Esophagus (tissue), 2 donors: ENCODE measurements around the gene C1orf174. TPM values are rescaled to one million over a fixed set of nuclear protein-coding genes. Genes with fewer than 3 reads are reported as not detected.
A peak's percentile ranks its signal among the peaks of the same experiment; 100 is the strongest.

ENCODE experiments used
- H3K27ac ChIP-seq, 2 donors: one replicate each; pipeline ENCODE4 v1.5.1; 2013; ENCODE audit warnings: low read depth in 2 of 2, mild to moderate bottlenecking in 2 of 2, inconsistent platforms in 1 of 2, low read length in 1 of 2, moderate library complexity in 1 of 2
- H3K27me3 ChIP-seq, 2 donors: one replicate each; pipeline ENCODE4 v1.6.1; 2013; ENCODE audit warnings: low read length in 2 of 2, control low read depth in 1 of 2, mild to moderate bottlenecking in 1 of 2; ENCODE audit not compliant: insufficient read depth in 2 of 2, control insufficient read depth in 1 of 2
- H3K36me3 ChIP-seq, 2 donors: one replicate each; pipeline ENCODE4 v1.6.1; 2013; ENCODE audit warnings: low read length in 1 of 2; ENCODE audit not compliant: control insufficient read depth in 2 of 2, insufficient read depth in 2 of 2
- H3K4me1 ChIP-seq, 2 donors: one replicate each; pipeline ENCODE4 v1.6.1; 2013; ENCODE audit warnings: low read length in 1 of 2; ENCODE audit not compliant: control insufficient read depth in 2 of 2, insufficient read depth in 2 of 2
- H3K4me3 ChIP-seq, 2 donors: one replicate each; pipeline ENCODE4 v1.5.1; 2013; ENCODE audit warnings: low read length in 2 of 2, mild to moderate bottlenecking in 2 of 2, low read depth in 1 of 2, moderate library complexity in 1 of 2
- H3K9me3 ChIP-seq, 2 donors: one replicate each; pipeline ENCODE4 v1.6.1; 2013; ENCODE audit warnings: mild to moderate bottlenecking in 2 of 2, low read depth in 1 of 2, low read length in 1 of 2, moderate library complexity in 1 of 2; ENCODE audit not compliant: control insufficient read depth in 2 of 2, insufficient read depth in 1 of 2
- WGBS, 2 donors: extraction: QIAGEN DNeasy Blood & Tissue Kit; methylation state at CpG; one replicate each; pipeline ENCODE4 v1.1.7; 2013; 5-methylcytosine and 5-hydroxymethylcytosine counted together
- polyA plus RNA-seq, 2 donors: library from polyadenylated mRNA; stranded (reverse); fragments of 200-250 nt; gene quantifications; one replicate each; pipeline ENCODE4 v1.2.3, GENCODE V29; 2013
- donor health status: healthy with polysubstance abuse.
- donor health status: Bipolar disorder and iron deficiency.

C1orf174 gene
- polyA plus RNA-seq, 2 donors = 10.7 to 11.6 TPM

- peaks cover 0 to 3% of the 10 kb centered on the region in 2 donors for H3K9me3 ChIP-seq
- H3K4me1 ChIP-seq = no peaks in the 10 kb centered on the region
- WGBS, 2 donors = 79 to 80% methylated on average over 15 to 18 of the region's 18 CpGs
- no peak overlapping the region for H3K27ac ChIP-seq
- peaks cover 5 to 22% of the 10 kb centered on the region in 2 donors for H3K36me3 ChIP-seq
- H3K4me3 ChIP-seq = no peak overlapping the region
- no peaks in the 10 kb centered on the region for H3K27me3 ChIP-seq
Measured at GRCh38 chr1:3865606-3866160, 34.4 kb downstream of the C1orf174 start.

DNA sequence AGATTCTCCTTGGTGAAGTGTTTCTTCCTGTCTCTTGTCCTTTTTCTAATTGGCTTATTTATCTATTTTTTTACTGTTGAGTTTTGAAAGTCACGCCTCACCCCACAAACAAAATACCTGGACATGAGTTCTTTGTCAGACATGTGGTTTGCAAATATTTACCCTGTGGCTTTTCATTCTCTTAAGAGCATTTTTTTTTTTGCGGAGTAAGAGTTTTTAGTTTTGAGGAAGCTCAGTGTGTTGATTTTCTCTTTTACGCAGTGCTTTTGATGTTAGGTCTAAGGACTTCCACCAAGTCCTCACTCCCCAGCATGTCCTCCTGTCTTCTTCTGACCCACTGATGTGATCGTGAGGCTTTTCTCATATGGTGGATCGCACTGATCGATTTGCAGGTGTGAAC is 35.2 kb downstream of the C1orf174 start:
- H3K4me1 ChIP-seq = no peaks in the 10 kb centered on the region
- H3K36me3 ChIP-seq = peaks cover 0 to 15% of the 10 kb centered on the region in 2 donors
- H3K27ac ChIP-seq = no peak overlapping the region
- 88 to 89% methylated on average over 6 of the region's 6 CpGs for WGBS, 2 donors
- H3K4me3 ChIP-seq = no peak overlapping the region
- no peaks in the 10 kb centered on the region for H3K27me3 ChIP-seq
- peaks cover 0 to 3% of the 10 kb centered on the region in 2 donors for H3K9me3 ChIP-seq

- Histone ChIP-seq H3K27ac (no peak overlapping the region), H3K36me3 (peaks cover 0 to 11% of the 10 kb centered on the region in 2 donors), H3K9me3 (peaks cover 0 to under 1% of the 10 kb centered on the region in 2 donors), H3K4me3 (no peak overlapping the region), H3K27me3 (no peaks in the 10 kb centered on the region), H3K4me1 (peaks cover 0 to 3% of the 10 kb centered on the region in 2 donors)
- 82 to 83% methylated on average over 12 of the region's 12 CpGs for WGBS, 2 donors
Measured at GRCh38 chr1:3863231-3863935, 36.7 kb downstream of the C1orf174 start.

- H3K36me3 ChIP-seq = no peaks in the 10 kb centered on the region
- peaks cover 3 to 10% of the 10 kb centered on the region in 2 donors for H3K4me1 ChIP-seq
- 55 to 68% methylated on average over 34 of the region's 34 CpGs for WGBS, 2 donors
- no peak overlapping the region for H3K27ac ChIP-seq
- no peaks in the 10 kb centered on the region for H3K9me3 ChIP-seq
- H3K27me3 ChIP-seq = no peaks in the 10 kb centered on the region
- peak overlapping the region in 1 of 2 donors; percentile 86 for H3K4me3 ChIP-seq
Measured at GRCh38 chr1:3858231-3858981, 41.7 kb downstream of the C1orf174 start.

DNA sequence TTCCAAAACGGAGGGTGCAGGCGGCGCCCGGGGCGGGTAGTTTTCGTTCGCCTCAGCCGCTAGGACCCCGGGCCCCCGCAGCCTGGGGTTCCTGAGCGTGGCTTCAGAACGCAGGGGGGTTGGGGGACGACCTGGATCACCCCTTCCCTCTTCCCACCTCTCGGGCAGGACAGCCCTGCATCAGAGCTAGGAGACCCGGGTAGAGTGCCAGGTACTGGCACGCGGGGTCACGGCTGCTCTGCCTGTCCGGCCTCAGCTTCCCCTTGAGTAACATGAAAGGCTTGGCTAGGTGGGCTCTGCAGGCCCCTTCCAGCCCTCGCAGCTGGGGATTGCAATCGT is 42.3 kb downstream of the C1orf174 start:
- WGBS, 2 donors = 7 to 8% methylated on average over 18 to 21 of the region's 21 CpGs
- no peaks in the 10 kb centered on the region for H3K36me3 ChIP-seq
- peak overlapping the region; percentile 78 to 91 for H3K27ac ChIP-seq
- H3K4me3 ChIP-seq = peak overlapping the region; percentile 63 to 86
- peaks cover 3 to 10% of the 10 kb centered on the region in 2 donors for H3K4me1 ChIP-seq
- H3K9me3 ChIP-seq = no peaks in the 10 kb centered on the region
- H3K27me3 ChIP-seq = no peaks in the 10 kb centered on the region

GRCh38 chr1:3856923-3857790 is 42.9 kb downstream of the C1orf174 start, which contains the start of the genes CEP104 and DFFB:
CEP104 (minus strand) TSS chr1:3857211; CDS start chr1:3852407, 4,804 bp downstream.
DFFB (plus strand) TSS chr1:3857476; CDS start chr1:3857604, 128 bp downstream.
- Histone ChIP-seq H3K27me3 (no peaks in the 10 kb centered on the region), H3K4me3 (peak within 1 kb of the TSS; percentile 63 to 86), H3K9me3 (no peaks in the 10 kb centered on the region), H3K4me1 (peaks cover 3 to 10% of the 10 kb centered on the region in 2 donors), H3K27ac (peak within 1 kb of the TSS; percentile 78 to 91), H3K36me3 (no peaks in the 10 kb centered on the region)
- WGBS, 2 donors = 0% methylated on average over 67 to 73 of the region's 73 CpGs

GRCh38 chr1:3852711-3853485 is 47.2 kb downstream of the C1orf174 start:
- no peak overlapping the region for H3K27ac ChIP-seq
- peaks cover under 1 to 2% of the 10 kb centered on the region in 2 donors for H3K4me1 ChIP-seq
- peaks cover 5 to 11% of the 10 kb centered on the region in 2 donors for H3K36me3 ChIP-seq
- no peak overlapping the region for H3K4me3 ChIP-seq
- WGBS, 2 donors = 76 to 87% methylated on average over 15 of the region's 15 CpGs
- H3K9me3 ChIP-seq = no peaks in the 10 kb centered on the region
- no peaks in the 10 kb centered on the region for H3K27me3 ChIP-seq

GRCh38 chr1:3852091-3852490 is 48.0 kb downstream of the C1orf174 start:
- 84 to 89% methylated on average over 12 of the region's 12 CpGs for WGBS, 2 donors
- Histone ChIP-seq H3K9me3 (no peaks in the 10 kb centered on the region), H3K4me3 (no peak overlapping the region), H3K27ac (no peak overlapping the region), H3K36me3 (peaks cover 5 to 12% of the 10 kb centered on the region in 2 donors), H3K27me3 (no peaks in the 10 kb centered on the region), H3K4me1 (no peaks in the 10 kb centered on the region)
